Caco-2 (cell line): Measurements from ENCODE around the gene TSPAN17. TPM values are rescaled to one million over a fixed set of nuclear protein-coding genes. Genes with fewer than 3 reads are reported as not detected.

Source experiments
- BruUV-seq: library from RNA; stranded (reverse); fragments of 400-500 nt; replicated peaks from 2 replicates; lab custom pipeline; 2021; lab: Mats Ljungman, UMichigan
- CTCF ChIA-PET: fragments of 300-600 bp; sonication (Branson Sonifier 250); formaldehyde crosslinking; loops from one replicate; lab custom pipeline; 2022; ENCODE audit warnings: antibody characterized with exemption; lab: Charles Lee
- POLR2A ChIA-PET: fragments of 300-600 bp; sonication (Branson Sonifier 250); formaldehyde crosslinking; loops from one replicate; lab custom pipeline; 2022; ENCODE audit warnings: antibody characterized with exemption; lab: Charles Lee
- DNase-seq, 2 experiments: peaks; one replicate each; pipeline versions ENCODE4 v3.0.0 to v3.0.0-alpha.2; 2020 to 2022
- H3K27me3 ChIP-seq: replicated peaks from 2 replicates; pipeline ENCODE4 v1.6.0; 2011; ENCODE audit warnings: low read length; ENCODE audit not compliant: control insufficient read depth, insufficient read depth
- H3K36me3 ChIP-seq: 2 replicates; pipeline ENCODE4 v1.5.1; 2011; ENCODE audit warnings: low read length; ENCODE audit not compliant: control insufficient read depth, insufficient read depth
- H3K4me1 ChIP-seq: fragments of 250-450 bp; sonication (Bioruptor Pico); 2 replicates; pipeline ENCODE4 v1.5.1; 2020; ENCODE audit warnings: mild to moderate bottlenecking
- H3K4me3 ChIP-seq: 2 replicates; pipeline ENCODE4 v1.5.1; 2011; ENCODE audit warnings: low read depth, mild to moderate bottlenecking, control low read depth, low read length
- H3K9me3 ChIP-seq: fragments of 250-450 bp; sonication (Bioruptor Pico); 2 replicates; pipeline ENCODE4 v1.5.1; 2020; ENCODE audit warnings: mild to moderate bottlenecking, moderate library complexity
- H3K27ac Mint-ChIP-seq: one replicate; pipeline ENCODE4 v1.8.0; 2022; ENCODE audit warnings: mixed read lengths; ENCODE audit not compliant: unreplicated experiment
- H3K27me3 Mint-ChIP-seq: one replicate; pipeline ENCODE4 v1.8.0; 2022; ENCODE audit warnings: mixed read lengths; ENCODE audit not compliant: insufficient read depth, unreplicated experiment
- H3K36me3 Mint-ChIP-seq: one replicate; pipeline ENCODE4 v1.8.0; 2022; ENCODE audit warnings: mild to moderate bottlenecking, mixed read lengths; ENCODE audit not compliant: insufficient read depth, unreplicated experiment
- H3K4me1 Mint-ChIP-seq: one replicate; pipeline ENCODE4 v1.8.0; 2022; ENCODE audit warnings: low read depth, mixed read lengths; ENCODE audit not compliant: unreplicated experiment
- H3K4me3 Mint-ChIP-seq: one replicate; pipeline ENCODE4 v1.8.0; 2022; ENCODE audit warnings: mild to moderate bottlenecking, moderate library complexity, mixed read lengths; ENCODE audit not compliant: unreplicated experiment
- H3K9me3 Mint-ChIP-seq: one replicate; pipeline ENCODE4 v1.8.0; 2022; ENCODE audit warnings: mixed read lengths; ENCODE audit not compliant: unreplicated experiment
- CTCF ChIP-seq, 2 experiments: fragments of 200-600 bp in 1 of 2; IDR thresholded peaks; 1 replicate in 1 of 2; 2 replicates in 1 of 2; pipeline versions ENCODE4 v1.5.1 to v1.8.0; 2011 to 2022; ENCODE audit warnings: antibody characterized with exemption in 1 of 2, control low read depth in 1 of 2, inconsistent platforms in 1 of 2, low read depth in 1 of 2, low read length in 1 of 2, mild to moderate bottlenecking in 1 of 2, moderate library complexity in 1 of 2; ENCODE audit not compliant: insufficient read depth in 1 of 2, severe bottlenecking in 1 of 2, unreplicated experiment in 1 of 2
- intact Hi-C: fragments of 100-400 bp; cut with micrococcal nuclease; formaldehyde crosslinking; loops from one replicate; pipeline ENCODE4 v1.10.0; 2022; ENCODE audit not compliant: unreplicated experiment
- total RNA-seq: library from RNA; stranded (reverse); gene quantifications from 2 replicates; pipeline ENCODE4 v1.2.3, GENCODE V29; 2022

The TSPAN17 gene
- total RNA-seq, 1 experiment from 2014 or later = 20.5 TPM

DNA sequence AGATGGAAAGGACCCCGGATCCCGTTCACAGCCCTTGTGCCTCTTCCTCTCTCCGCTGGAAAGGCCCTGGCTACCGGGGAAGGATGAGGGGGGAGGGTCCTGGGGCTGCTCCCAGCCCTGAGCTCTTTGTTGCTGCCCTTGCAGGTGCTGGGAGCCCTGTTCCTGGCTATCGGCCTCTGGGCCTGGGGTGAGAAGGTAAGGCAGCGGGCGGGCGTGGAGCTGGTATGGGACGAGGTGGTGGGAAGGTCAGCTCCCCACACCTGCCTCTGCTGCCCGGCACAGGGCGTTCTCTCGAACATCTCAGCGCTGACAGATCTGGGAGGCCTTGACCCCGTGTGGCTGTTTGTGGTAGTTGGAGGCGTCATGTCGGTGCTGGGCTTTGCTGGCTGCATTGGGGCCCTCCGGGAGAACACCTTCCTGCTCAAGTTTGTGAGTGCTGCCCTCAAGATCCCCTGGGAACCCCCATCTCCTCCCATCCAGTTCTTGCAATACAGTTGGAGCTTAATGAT lies 4.2 kb downstream of the TSPAN17 start:
- Histone ChIP-seq H3K9me3 (no peaks in the 10 kb centered on the region), H3K4me3 (no peak overlapping the region), H3K36me3 (no peaks in the 10 kb centered on the region; the same call in 1 of the 2 replicates), H3K27me3 (no peaks in the 10 kb centered on the region), H3K4me1 (peaks cover 10% of the 10 kb centered on the region)
- CTCF ChIA-PET = interaction anchor here (1.9 kb wide), 1 partner anchor 9 kb away, joined by 9 read pairs; no protein-coding TSS in a partner anchor
- peaks cover 4% of the 10 kb centered on the region for H3K36me3 Mint-ChIP-seq
- no TSS peak for BruUV-seq
- no peak overlapping the region for H3K4me3 Mint-ChIP-seq
- no peaks in the 10 kb centered on the region for H3K9me3 Mint-ChIP-seq
- POLR2A ChIA-PET = no interaction called here
- no peaks in the 10 kb centered on the region for H3K4me1 Mint-ChIP-seq
- no peak for TF ChIP-seq CTCF (IDR thresholded peaks at IDR 0.05; ENCODE audit: insufficient read depth in 1 of 2, low read depth in 1 of 2, low read length in 1 of 2, severe bottlenecking in 1 of 2, unreplicated experiment in 1 of 2)
- intact Hi-C loops = no loop called here
- no peak for DNase-seq
- H3K27ac Mint-ChIP-seq = no peak overlapping the region
- no peaks in the 10 kb centered on the region for H3K27me3 Mint-ChIP-seq

GRCh38 chr5:176652136-176652535 lies 4.9 kb downstream of the TSPAN17 start:
- CTCF ChIA-PET = interaction anchor here (1.9 kb wide), 1 partner anchor 8 kb away, joined by 9 read pairs; no protein-coding TSS in a partner anchor
- H3K36me3 ChIP-seq = no peaks in the 10 kb centered on the region; the same call in 1 of the 2 replicates
- Mint-ChIP-seq H3K27ac (no peak overlapping the region), H3K4me3 (no peak overlapping the region), H3K27me3 (no peaks in the 10 kb centered on the region), H3K4me1 (no peaks in the 10 kb centered on the region), H3K36me3 (no peaks in the 10 kb centered on the region), H3K9me3 (no peaks in the 10 kb centered on the region)
- DNase-seq = no peak
- H3K9me3 ChIP-seq = no peaks in the 10 kb centered on the region
- H3K27me3 ChIP-seq = no peaks in the 10 kb centered on the region
- POLR2A ChIA-PET = no interaction called here
- no peak for TF ChIP-seq CTCF (IDR thresholded peaks at IDR 0.05; ENCODE audit: insufficient read depth in 1 of 2, low read depth in 1 of 2, low read length in 1 of 2, severe bottlenecking in 1 of 2, unreplicated experiment in 1 of 2)
- no TSS peak for BruUV-seq
- peaks cover 5% of the 10 kb centered on the region for H3K4me1 ChIP-seq
- H3K4me3 ChIP-seq = no peak overlapping the region
- intact Hi-C loops = no loop called here

GRCh38 chr5:176653401-176654385 lies 6.4 kb downstream of the TSPAN17 start:
- H3K9me3 Mint-ChIP-seq = no peaks in the 10 kb centered on the region
- no peaks in the 10 kb centered on the region for H3K4me1 Mint-ChIP-seq
- no TSS peak for BruUV-seq
- Histone ChIP-seq H3K36me3 (no peaks in the 10 kb centered on the region; the same call in 1 of the 2 replicates), H3K27me3 (no peaks in the 10 kb centered on the region), H3K4me1 (no peaks in the 10 kb centered on the region), H3K9me3 (no peaks in the 10 kb centered on the region), H3K4me3 (no peak overlapping the region)
- TF ChIP-seq CTCF (IDR thresholded peaks at IDR 0.05; ENCODE audit: insufficient read depth in 1 of 2, low read depth in 1 of 2, low read length in 1 of 2, severe bottlenecking in 1 of 2, unreplicated experiment in 1 of 2) = no peak
- intact Hi-C loops = no loop called here
- ChIA-PET CTCF (no interaction called here), POLR2A (no interaction called here)
- no peak overlapping the region for H3K27ac Mint-ChIP-seq
- no peaks in the 10 kb centered on the region for H3K27me3 Mint-ChIP-seq
- H3K4me3 Mint-ChIP-seq = no peak overlapping the region
- no peaks in the 10 kb centered on the region for H3K36me3 Mint-ChIP-seq
- no peak for DNase-seq
